Spleen (tissue), 7 donors: ENCODE measurements around the gene URM1.

Experiments used
- CTCF ChIP-seq, 11 experiments: fragments of 200-600 bp in 7 of 11; fragments of 450-650 bp in 4 of 11; sonication (generic) in 4 of 11; IDR thresholded peaks in 8 of 11; conservative IDR thresholded peaks in 3 of 11; 1 replicate in 7 of 11; 2 replicates in 4 of 11; pipeline versions ENCODE4 v1.4.0 to v1.8.0; 2016 to 2021; ENCODE audit warnings: antibody characterized with exemption in 11 of 11, inconsistent platforms in 4 of 11, mild to moderate bottlenecking in 1 of 11
- POLR2AphosphoS5 ChIP-seq, 3 donors: sonication (generic); formaldehyde crosslinking; IDR thresholded peaks; one replicate each; pipeline ENCODE4 v1.5.1; 2017; ENCODE audit warnings: antibody characterized with exemption in 3 of 3
- donor health status: DM: no; HTN: no; CAD: no; lungs with moderate emphysema.
- donor health status: DM: no; HTN: no; CAD: no.
- donor health status: DM: no; HTN: no; CAD: no.

DNA sequence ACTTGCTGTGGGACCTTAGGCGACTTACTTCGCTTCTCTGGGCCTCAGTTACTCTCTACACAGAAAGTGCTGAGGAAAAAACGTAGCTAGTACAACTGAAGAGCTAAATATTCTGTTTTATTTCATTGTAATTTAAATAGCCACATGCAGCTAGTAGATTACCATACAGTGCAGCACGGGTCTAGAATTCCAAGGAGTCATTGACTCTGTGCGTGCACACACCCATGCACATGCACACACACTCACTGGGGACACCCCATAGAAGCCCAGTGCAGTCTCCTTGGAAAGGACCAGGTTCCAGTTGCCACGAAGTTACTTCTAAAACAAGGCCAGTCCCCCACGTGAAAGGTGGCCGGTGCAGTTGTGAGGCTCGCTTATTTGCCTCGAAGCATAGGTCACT lies 17.0 kb downstream of the URM1 start:
- TF ChIP-seq CTCF (IDR thresholded peaks at IDR 0.05 in 8 of 11, conservative IDR thresholded peaks at IDR 0.05 in 3 of 11) (no peak), POLR2AphosphoS5 (IDR thresholded peaks at IDR 0.05) (no peak)
